Tibial nerve (tissue), 4 donors: ENCODE measurements around the gene COMT. TPM values are rescaled to one million over a fixed set of nuclear protein-coding genes. Genes with fewer than 3 reads are reported as not detected.
A peak's percentile ranks its signal among the peaks of the same experiment; 100 is the strongest.

Source experiments
- DNase-seq, 2 donors: peaks; one replicate each; pipeline ENCODE4 v3.0.0-alpha.2; 2019; ENCODE audit warnings: low spot score in 2 of 2
- H3K27ac ChIP-seq, 4 donors: fragments of 200-600 bp; sonication (generic) in 3 of 4; one replicate each; pipeline ENCODE4 v1.5.1; 2017 to 2019; ENCODE audit warnings: mild to moderate bottlenecking in 1 of 4
- H3K27me3 ChIP-seq, 2 donors: fragments of 200-600 bp; sonication (generic) in 1 of 2; one replicate each; pipeline versions ENCODE4 v1.5.1 to v1.6.0; 2017 to 2019
- H3K36me3 ChIP-seq, 3 donors: fragments of 200-600 bp; sonication (generic); one replicate each; pipeline ENCODE4 v1.5.1; 2018 to 2019
- H3K4me1 ChIP-seq, 4 donors: fragments of 200-600 bp; sonication (generic) in 3 of 4; one replicate each; pipeline ENCODE4 v1.5.1; 2017 to 2019
- H3K4me3 ChIP-seq, 4 donors: fragments of 200-600 bp; sonication (generic) in 3 of 4; one replicate each; pipeline ENCODE4 v1.5.1; 2017 to 2019; ENCODE audit warnings: mild to moderate bottlenecking in 1 of 4, moderate library complexity in 1 of 4
- H3K9me3 ChIP-seq, 4 donors: fragments of 200-600 bp; sonication (generic) in 3 of 4; one replicate each; pipeline ENCODE4 v1.5.1; 2017 to 2019
- CTCF ChIP-seq, 5 experiments: fragments of 200-600 bp in 3 of 5; fragments of 450-650 bp in 2 of 5; sonication (generic) in 3 of 5; IDR thresholded peaks; one replicate each; pipeline ENCODE4 v1.5.1; 2016 to 2019; ENCODE audit warnings: antibody characterized with exemption in 5 of 5, mild to moderate bottlenecking in 3 of 5, moderate library complexity in 2 of 5
- EP300 ChIP-seq, 2 donors: sonication (generic); formaldehyde crosslinking; IDR thresholded peaks; one replicate each; pipeline ENCODE4 v1.6.1; 2017; ENCODE audit warnings: antibody characterized with exemption in 2 of 2, mild to moderate bottlenecking in 1 of 2
- POLR2A ChIP-seq, 2 donors: fragments of 450-650 bp; IDR thresholded peaks; one replicate each; pipeline ENCODE4 v1.6.1; 2017; ENCODE audit warnings: antibody characterized with exemption in 2 of 2, mild to moderate bottlenecking in 2 of 2, moderate library complexity in 2 of 2
- WGBS, 2 donors: methylation state at CpG; one replicate each; pipeline ENCODE4 v1.1.5; 2018; 5-methylcytosine and 5-hydroxymethylcytosine counted together
- total RNA-seq, 4 donors: library from RNA; depleted of rRNA; stranded (reverse); fragments of >200 nt; gene quantifications; one replicate each; pipeline ENCODE4 v1.1.0, GENCODE V29; 2016

The COMT gene
- total RNA-seq, 4 donors from 2014 or later: 212 to 306 (median 240) TPM

DNA sequence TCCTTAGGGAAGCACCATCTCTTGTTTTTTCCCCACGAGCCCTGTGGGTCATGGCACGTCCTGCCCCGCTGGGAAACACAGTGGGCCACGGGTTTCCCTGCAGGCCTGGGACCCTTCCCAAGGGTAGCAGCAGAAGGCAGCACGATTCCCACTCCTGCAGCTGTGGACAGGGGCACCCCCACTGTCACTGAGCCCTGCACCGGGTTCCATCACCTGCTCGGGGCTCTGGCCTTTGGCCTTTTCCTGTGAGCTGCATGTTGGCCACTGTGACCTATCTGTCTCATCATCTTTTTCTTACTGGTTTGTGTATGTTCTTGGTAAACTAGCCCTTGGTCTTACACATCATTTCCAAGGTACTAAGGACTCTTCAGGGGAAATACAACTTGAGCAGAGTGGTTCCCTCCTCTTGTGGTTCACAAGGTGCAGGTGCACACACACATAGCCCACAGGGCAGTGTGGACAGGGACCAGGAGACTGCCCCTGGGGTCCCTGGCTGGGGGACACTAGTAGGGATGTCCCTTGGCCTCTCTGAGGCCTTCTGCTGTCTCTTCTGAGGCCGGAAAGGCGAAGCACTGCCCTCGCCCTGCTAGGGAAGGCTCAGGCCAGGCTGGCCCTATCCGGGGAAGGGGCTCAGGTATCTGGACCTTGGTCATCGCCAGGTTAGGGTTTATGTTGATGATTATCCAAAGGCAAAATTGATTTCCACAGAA, 19.1 kb downstream of the COMT start:
- TF ChIP-seq CTCF (IDR thresholded peaks at IDR 0.05): no peak
- no peak for TF ChIP-seq EP300 (IDR thresholded peaks at IDR 0.05)
- TF ChIP-seq POLR2A (IDR thresholded peaks at IDR 0.05): no peak
- Histone ChIP-seq H3K27me3 (no peaks in the 10 kb centered on the region), H3K4me3 (no peak overlapping the region), H3K4me1 (peaks cover 0 to 52% (median 28%) of the 10 kb centered on the region in 4 donors), H3K36me3 (peaks cover 0 to 37% (median 0%) of the 10 kb centered on the region in 3 donors), H3K9me3 (no peaks in the 10 kb centered on the region), H3K27ac (peak overlapping the region in 2 of 4 donors; percentile 67 to 80)
- DNase-seq: no peak
- WGBS, 2 donors: 76 to 86% methylated on average over 12 of the region's 12 CpGs

GRCh38 chr22:19961201-19961580, 19.6 kb downstream of the COMT start:
- Histone ChIP-seq H3K9me3 (no peaks in the 10 kb centered on the region), H3K27me3 (no peaks in the 10 kb centered on the region), H3K4me3 (no peak overlapping the region), H3K4me1 (peaks cover 0 to 55% (median 28%) of the 10 kb centered on the region in 4 donors), H3K27ac (peak overlapping the region in 1 of 4 donors; percentile 74), H3K36me3 (peaks cover 0 to 41% (median 0%) of the 10 kb centered on the region in 3 donors)
- DNase-seq: no peak
- 81 to 85% methylated on average over 9 of the region's 9 CpGs for WGBS, 2 donors
- TF ChIP-seq EP300 (IDR thresholded peaks at IDR 0.05): no peak
- TF ChIP-seq CTCF (IDR thresholded peaks at IDR 0.05): no peak
- no peak for TF ChIP-seq POLR2A (IDR thresholded peaks at IDR 0.05)

DNA sequence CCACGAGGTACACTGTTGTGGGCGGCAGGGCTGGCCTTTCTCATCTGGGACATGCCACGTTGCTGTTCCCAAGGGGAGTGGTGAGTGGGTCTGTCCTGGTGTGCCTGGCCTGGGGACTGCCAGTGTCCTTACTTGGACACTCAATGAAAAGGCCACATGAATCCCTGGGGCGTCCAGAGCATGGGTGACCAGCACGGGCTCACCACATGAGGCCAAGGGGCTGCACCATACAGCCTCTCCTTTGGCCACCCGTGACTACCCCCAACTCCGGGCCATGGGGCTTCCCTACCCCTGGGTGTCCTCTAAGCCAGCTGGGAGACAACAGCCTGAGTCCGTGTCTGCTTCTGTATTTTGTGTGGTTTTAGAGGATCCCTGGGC, 20.3 kb downstream of the COMT start:
- no peaks in the 10 kb centered on the region for H3K27me3 ChIP-seq
- WGBS, 2 donors: 74 to 81% methylated on average over 5 to 8 of the region's 8 CpGs
- H3K36me3 ChIP-seq: peaks cover 0 to 47% (median 0%) of the 10 kb centered on the region in 3 donors
- no peaks in the 10 kb centered on the region for H3K9me3 ChIP-seq
- H3K27ac ChIP-seq: peak overlapping the region in 3 of 4 donors; percentile 34 to 74 (median 67)
- DNase-seq: no peak
- no peak for TF ChIP-seq CTCF (IDR thresholded peaks at IDR 0.05)
- TF ChIP-seq POLR2A (IDR thresholded peaks at IDR 0.05): no peak
- peaks cover 0 to 55% (median 28%) of the 10 kb centered on the region in 4 donors for H3K4me1 ChIP-seq
- H3K4me3 ChIP-seq: no peak overlapping the region

- TF ChIP-seq CTCF (IDR thresholded peaks at IDR 0.05) (peak; percentile 41 to 64 (median 56)), EP300 (IDR thresholded peaks at IDR 0.05) (no peak)
- H3K36me3 ChIP-seq: peaks cover 0 to 52% (median 0%) of the 10 kb centered on the region in 3 donors
- no peaks in the 10 kb centered on the region for H3K27me3 ChIP-seq
- WGBS, 2 donors: 28 to 50% methylated on average over 14 to 17 of the region's 22 CpGs
- no peak overlapping the region for H3K4me3 ChIP-seq
- H3K4me1 ChIP-seq: peaks cover 0 to 55% (median 28%) of the 10 kb centered on the region in 4 donors
- H3K27ac ChIP-seq: peak overlapping the region in 3 of 4 donors; percentile 34 to 74 (median 67)
- DNase-seq: no peak
- H3K9me3 ChIP-seq: no peaks in the 10 kb centered on the region
These were observed 20.8 kb downstream of the COMT start for GRCh38 chr22:19962246-19962908.
